ENCODE data around the gene FOXP1.

Gene FOXP1

DNA sequence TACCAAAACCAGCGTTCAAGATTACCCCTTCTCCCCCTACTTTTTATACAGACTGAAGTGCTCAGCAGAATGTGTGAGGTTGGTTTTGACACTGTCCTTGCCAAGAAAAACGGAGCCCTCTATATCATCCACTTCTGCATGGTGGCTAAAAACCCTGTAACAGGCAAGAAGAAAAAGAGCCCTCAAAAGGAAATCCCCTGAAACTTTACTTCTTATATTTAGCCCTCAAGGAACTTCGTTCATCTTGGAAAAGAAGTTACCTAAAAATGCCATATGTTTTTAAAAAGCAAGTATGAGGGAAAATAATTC, 473.6 kb downstream of the FOXP1 start:
- no peak for DNase-seq

GRCh38 chr3:71109241-71109976, 474.1 kb downstream of the FOXP1 start:
- peak; percentile 17 for DNase-seq

DNA sequence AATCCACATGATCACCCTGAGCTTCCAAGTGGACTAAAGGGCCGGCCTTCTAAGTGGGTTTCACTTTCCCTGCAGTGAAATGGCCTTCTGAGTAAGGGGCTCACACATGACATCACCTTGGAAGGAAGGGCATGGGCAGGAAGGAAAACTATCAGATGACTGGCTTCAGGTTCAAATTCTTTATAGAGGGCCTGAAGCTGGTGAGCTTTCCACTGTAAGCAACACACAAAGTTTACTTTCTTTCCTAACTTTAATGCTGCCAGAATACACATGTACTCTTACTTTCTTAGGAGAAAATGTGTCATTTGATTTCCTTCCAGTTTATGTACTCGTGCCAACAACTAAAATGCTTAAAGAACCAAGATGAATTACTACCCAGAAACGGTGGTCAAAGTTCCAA, 475.6 kb downstream of the FOXP1 start:
- no peak for DNase-seq

GRCh38 chr3:71104976-71105375, 478.6 kb downstream of the FOXP1 start:
- no peak for DNase-seq

DNA sequence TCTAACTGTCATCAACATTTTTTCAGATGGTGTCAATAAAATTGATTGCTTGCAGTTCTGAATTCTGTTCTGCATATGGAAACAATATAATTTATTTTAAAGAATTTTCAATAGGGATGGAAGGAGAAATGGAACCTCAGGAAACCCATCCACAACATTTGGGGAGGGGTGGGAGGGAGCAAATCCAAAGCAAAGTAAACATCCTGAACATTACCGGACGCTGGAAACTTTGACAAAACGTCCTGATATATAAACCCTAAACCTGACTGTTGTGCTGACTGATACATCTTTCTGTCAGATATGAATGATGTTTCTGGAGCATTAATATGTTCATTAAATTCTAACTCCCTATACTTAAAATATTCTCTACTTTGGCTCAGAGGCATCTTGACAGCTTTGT, 479.0 kb downstream of the FOXP1 start:
- no peak for DNase-seq

DNA sequence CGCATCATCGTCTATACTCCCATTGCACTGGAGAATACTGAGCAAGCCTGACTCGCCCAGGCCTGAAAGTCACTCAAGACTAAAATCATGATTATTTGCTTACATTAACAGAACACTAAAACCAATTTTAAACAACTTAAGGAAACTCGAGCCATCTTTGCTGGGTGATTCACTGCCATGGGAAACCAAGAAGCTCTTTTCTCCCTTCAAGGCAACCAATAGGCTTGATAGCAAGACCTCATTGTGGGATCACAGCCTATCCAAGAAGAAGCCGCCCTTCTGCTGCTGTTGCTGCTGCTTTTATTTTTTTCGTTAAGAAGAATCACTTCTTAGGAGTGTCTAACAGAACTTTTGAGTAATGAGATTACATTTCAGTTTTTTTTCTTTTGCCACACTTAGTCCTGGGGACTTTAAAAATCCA, 479.4 kb downstream of the FOXP1 start:
- peak; percentile 38 for DNase-seq

GRCh38 chr3:71103430-71103921, 480.1 kb downstream of the FOXP1 start:
- DNase-seq: peak; percentile 86

GRCh38 chr3:71102111-71102983, 481.2 kb downstream of the FOXP1 start:
- DNase-seq: peak; percentile 86

DNA sequence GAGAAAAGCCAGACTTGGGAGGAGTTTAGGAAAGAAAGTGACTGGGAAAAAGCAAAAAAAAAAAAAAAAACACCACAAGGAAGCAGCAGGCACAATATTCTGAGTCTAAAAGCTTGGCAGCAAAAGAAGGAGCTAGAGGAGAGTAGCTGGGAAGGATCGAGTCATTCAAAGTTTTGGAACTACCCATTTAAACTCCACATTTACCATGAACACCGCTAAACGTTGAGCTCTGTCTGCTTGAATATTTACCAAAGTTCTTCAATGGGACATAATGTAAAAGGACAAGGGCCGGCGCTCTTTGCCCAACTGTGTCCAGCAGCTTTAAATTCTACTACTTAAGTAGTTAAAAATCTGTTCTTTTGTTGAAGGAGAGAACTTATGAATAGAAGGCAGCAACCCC, 481.9 kb downstream of the FOXP1 start:
- peak; percentile 34 for DNase-seq

- peak; percentile 19 for DNase-seq
Measured at GRCh38 chr3:71101014-71101413, 482.5 kb downstream of the FOXP1 start.

- no peak for DNase-seq
Measured at GRCh38 chr3:71099997-71100719, 483.4 kb downstream of the FOXP1 start.

DNA sequence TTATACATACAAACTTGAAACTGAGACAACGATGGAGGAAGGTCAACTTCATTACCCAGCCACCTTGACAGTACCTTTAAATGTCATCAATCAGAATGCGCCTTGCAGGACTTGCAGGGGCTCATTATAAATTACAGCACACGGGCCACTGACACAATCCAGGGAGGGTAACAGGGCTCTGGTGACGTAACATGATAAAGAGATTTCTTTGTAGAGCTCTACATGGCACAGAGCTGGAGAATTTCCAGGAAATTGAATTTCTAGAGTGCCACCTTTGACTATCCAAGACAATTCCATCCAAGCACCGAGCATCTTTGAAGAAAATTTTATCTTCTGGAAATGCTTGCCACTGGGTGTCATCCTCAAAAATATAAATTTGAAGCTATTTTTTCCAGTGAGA, 486.0 kb downstream of the FOXP1 start:
- peak; percentile 5 for DNase-seq

- DNase-seq: no peak
Measured at GRCh38 chr3:71095511-71096291, 487.8 kb downstream of the FOXP1 start.

GRCh38 chr3:71094658-71095209, 488.8 kb downstream of the FOXP1 start:
- no peak for DNase-seq

DNA sequence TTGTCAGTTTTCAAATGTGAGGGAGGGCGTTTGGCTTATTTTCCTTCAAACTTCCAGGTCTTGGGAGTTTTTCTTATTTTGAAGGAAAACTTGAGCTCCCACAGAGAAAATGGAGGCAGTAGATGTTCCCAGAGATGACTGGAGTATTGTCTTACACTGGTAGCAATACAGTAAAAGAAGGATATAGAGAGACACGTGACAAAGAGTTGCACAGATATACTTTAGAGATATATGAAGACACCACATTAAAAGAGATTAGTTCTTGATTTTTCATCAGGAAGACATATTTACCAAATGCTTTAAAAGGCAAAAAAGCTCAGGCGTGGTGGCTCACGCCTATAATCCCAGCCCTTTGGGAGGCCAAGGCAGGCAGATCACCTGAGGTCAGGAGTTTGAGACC, 490.9 kb downstream of the FOXP1 start:
- DNase-seq: no peak

GRCh38 chr3:71090207-71090606, 493.3 kb downstream of the FOXP1 start:
- no peak for DNase-seq

GRCh38 chr3:71089271-71089847, 494.2 kb downstream of the FOXP1 start:
- DNase-seq: no peak

- no peak for DNase-seq
Measured at GRCh38 chr3:71088742-71089141, 494.8 kb downstream of the FOXP1 start.

- peak; percentile 67 for DNase-seq
Measured at GRCh38 chr3:71088019-71088708, 495.4 kb downstream of the FOXP1 start.

DNA sequence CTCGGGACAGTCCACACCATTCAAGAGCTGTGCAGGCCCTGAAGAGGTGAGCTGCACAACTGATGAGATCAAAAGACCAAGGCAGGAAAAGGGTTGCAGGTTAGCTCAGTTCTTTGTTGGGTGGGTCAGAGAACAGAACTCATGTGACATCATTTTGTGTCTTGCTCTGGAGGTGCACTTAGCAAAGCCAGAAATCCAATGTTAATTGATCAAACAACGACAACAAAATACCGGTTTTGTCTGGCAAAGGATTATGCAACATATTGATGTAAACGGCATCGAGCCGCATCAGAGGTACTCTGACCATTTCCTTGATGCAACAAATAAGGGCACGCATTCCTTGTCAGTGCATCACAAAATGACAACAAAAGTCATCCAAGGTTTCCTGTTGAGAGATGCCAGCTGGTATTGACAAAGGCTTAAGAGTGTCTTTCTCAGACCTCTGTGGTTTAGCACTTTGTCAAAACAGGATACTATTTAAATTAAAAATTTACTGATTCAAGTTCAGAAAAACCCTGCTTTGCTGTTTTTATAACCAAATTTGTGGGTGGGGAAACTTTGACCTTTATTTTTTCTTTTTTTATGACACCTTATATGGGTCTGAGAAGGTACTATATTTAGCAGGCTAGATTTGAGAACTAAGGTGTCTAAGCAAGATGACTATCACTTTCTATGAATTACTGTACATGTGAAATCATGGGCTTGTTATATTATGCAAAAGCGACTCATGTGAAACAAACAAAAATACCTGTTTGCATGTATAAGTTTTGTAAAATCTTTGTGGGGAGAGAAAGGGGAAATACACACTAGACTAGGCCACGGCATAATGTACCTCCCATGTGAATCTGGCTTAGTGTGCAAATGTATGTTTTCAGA, 496.1 kb downstream of the FOXP1 start:
- DNase-seq: no peak

Measured in NCI-H69 (cell line).